Ovary (tissue), 9 donors: Measurements from ENCODE around the gene ESYT2. TPM values are rescaled to one million over a fixed set of nuclear protein-coding genes. Genes with fewer than 3 reads are reported as not detected.
A peak's percentile ranks its signal among the peaks of the same experiment; 100 is the strongest.

Source experiments
- DNase-seq, 5 donors: peaks; one replicate each; pipeline ENCODE4 v3.0.0-alpha.2; 2019 to 2020
- H3K27ac ChIP-seq, 2 donors: fragments of 200-600 bp; one replicate each; pipeline versions ENCODE4 v1.5.1 to v1.8.0; 2019 to 2022
- H3K27me3 ChIP-seq: fragments of 200-600 bp; one replicate; pipeline ENCODE4 v1.8.0; 2022
- H3K36me3 ChIP-seq: fragments of 200-600 bp; sonication (generic); one replicate; pipeline ENCODE4 v1.5.1; 2019
- H3K4me1 ChIP-seq: one replicate; pipeline ENCODE4 v1.8.1; 2013; ENCODE audit warnings: mild to moderate bottlenecking, moderate library complexity; ENCODE audit not compliant: insufficient read depth
- H3K4me3 ChIP-seq: fragments of 200-600 bp; sonication (generic); one replicate; pipeline ENCODE4 v1.5.1; 2017
- H3K9me3 ChIP-seq, 2 donors: fragments of 200-600 bp in 1 of 2; sonication (generic) in 1 of 2; one replicate each; pipeline versions ENCODE4 v1.5.1 to v1.8.1; 2013 to 2019; ENCODE audit warnings: mild to moderate bottlenecking in 1 of 2, moderate library complexity in 1 of 2
- EP300 ChIP-seq: sonication (generic); formaldehyde crosslinking; IDR thresholded peaks from one replicate; pipeline ENCODE4 v1.6.1; 2017; ENCODE audit warnings: antibody characterized with exemption
- POLR2A ChIP-seq: fragments of 450-650 bp; IDR thresholded peaks from one replicate; pipeline ENCODE4 v1.6.1; 2017; ENCODE audit warnings: antibody characterized with exemption, mild to moderate bottlenecking, moderate library complexity
- WGBS, 3 donors: extraction: QIAGEN DNeasy Blood & Tissue Kit in 1 of 3; methylation state at CpG; one replicate each; pipeline versions ENCODE4 v1.1.5 to v1.1.7; 2013 to 2017; 5-methylcytosine and 5-hydroxymethylcytosine counted together
- intact Hi-C, 4 donors: fragments of 100-400 bp; cut with DNase I; formaldehyde crosslinking; loops; one replicate each; pipeline versions ENCODE4 v1.11.0 to v1.15.1; 2022 to 2023
- polyA plus RNA-seq, 2 donors: library from polyadenylated mRNA; stranded (reverse); fragments of 200-250 nt in 1 of 2; fragments of 350-450 nt in 1 of 2; fragmentation: Illumina TruSeq in 1 of 2; extraction: RNeasy Lipid Tissue Mini Kit (QIAGEN cat#74804) in 1 of 2; gene quantifications; one replicate each; pipeline ENCODE4 v1.2.3, GENCODE V29; 2013 to 2014
- total RNA-seq, 7 donors: library from RNA; depleted of rRNA in 2 of 7; stranded (reverse); fragments of >200 nt in 2 of 7; fragmentation: NEBNext Ultra II Directional in 3 of 7; extraction: Animal tissue kit (Norgen Biotek cat#: 25700) in 3 of 7; gene quantifications; one replicate each; pipeline versions ENCODE4 v1.1.0 to v1.2.4, GENCODE V29; 2016 to 2023
- TF ChIP-seq, protein P1 (sequence below), 3 donors: fragments of 450-650 bp in 2 of 3; fragments of 200-600 bp in 1 of 3; IDR thresholded peaks; one replicate each; pipeline versions ENCODE4 v1.5.1 to v1.8.0; 2016 to 2022; ENCODE audit warnings: antibody characterized with exemption in 3 of 3, mild to moderate bottlenecking in 1 of 3
- donor health status: DM: no; HTN: no; CAD: no; lungs with moderate emphysema.
- donor health status: DM: no; HTN: no; CAD: no.
- donor health status: Bipolar disorder and iron deficiency.
- donor health status: DM: yes; HTN: yes; CAD: no.
- donor health status: DM: no; HTN: no; CAD: no.
- donor health status: DM: yes; HTN: yes; CAD: no.

ESYT2 gene
- total and polyA plus RNA-seq, 9 donors = 42.7 to 147 (median 91.6) TPM

DNA sequence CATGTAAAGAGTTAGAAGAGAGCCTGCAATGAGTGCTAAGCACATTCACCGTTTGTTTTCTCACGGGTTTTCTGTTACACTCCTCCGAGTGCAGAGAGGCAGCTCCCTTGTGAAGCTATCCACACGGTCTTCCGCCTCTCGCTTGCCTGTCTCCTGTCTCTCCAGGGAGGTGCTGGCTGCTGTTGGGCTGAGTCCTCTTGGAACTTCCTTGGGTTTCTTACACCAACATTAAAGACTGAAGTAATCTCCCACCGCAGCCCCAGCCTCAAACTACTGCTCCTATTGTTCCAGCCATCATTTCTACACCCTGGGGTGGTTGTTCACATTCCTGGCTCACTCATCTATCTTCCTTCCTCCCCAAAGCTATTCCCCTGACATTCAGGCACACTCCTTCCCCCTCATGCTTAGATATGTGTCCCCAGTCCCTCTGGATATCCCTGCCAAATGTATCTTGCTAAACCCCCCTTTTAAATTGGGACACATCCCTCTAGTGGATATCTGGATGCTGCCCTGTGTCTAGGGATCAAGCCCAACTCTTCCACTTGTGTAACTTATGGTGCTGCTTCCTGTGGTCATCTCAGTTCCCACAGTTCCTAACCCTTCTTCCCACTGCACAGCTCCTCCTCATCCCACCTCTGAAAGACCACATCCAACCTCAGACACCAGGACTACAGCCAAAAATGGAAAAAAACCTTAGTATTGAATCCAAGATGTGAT, 14.1 kb downstream of the ESYT2 start:
- peaks cover 36% of the 10 kb centered on the region for H3K4me1 ChIP-seq
- H3K36me3 ChIP-seq = no peaks in the 10 kb centered on the region
- H3K27me3 ChIP-seq = no peaks in the 10 kb centered on the region
- TF ChIP-seq, protein P1, sequence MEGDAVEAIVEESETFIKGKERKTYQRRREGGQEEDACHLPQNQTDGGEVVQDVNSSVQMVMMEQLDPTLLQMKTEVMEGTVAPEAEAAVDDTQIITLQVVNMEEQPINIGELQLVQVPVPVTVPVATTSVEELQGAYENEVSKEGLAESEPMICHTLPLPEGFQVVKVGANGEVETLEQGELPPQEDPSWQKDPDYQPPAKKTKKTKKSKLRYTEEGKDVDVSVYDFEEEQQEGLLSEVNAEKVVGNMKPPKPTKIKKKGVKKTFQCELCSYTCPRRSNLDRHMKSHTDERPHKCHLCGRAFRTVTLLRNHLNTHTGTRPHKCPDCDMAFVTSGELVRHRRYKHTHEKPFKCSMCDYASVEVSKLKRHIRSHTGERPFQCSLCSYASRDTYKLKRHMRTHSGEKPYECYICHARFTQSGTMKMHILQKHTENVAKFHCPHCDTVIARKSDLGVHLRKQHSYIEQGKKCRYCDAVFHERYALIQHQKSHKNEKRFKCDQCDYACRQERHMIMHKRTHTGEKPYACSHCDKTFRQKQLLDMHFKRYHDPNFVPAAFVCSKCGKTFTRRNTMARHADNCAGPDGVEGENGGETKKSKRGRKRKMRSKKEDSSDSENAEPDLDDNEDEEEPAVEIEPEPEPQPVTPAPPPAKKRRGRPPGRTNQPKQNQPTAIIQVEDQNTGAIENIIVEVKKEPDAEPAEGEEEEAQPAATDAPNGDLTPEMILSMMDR (IDR thresholded peaks at IDR 0.05) = no peak
- TF ChIP-seq POLR2A (no peak), EP300 (no peak)
- DNase-seq = no peak
- WGBS, 3 donors = 4 to 21% (median 17%) methylated on average over 7 of the region's 7 CpGs
- H3K4me3 ChIP-seq = no peak overlapping the region
- no peaks in the 10 kb centered on the region for H3K9me3 ChIP-seq
- intact Hi-C loops = loop anchor here in 1 of 4 donors (10.0 kb wide), 1 partner anchor 80 kb away; no protein-coding TSS in a partner anchor
- peak overlapping the region in 1 of 2 donors; percentile 49 for H3K27ac ChIP-seq

DNA sequence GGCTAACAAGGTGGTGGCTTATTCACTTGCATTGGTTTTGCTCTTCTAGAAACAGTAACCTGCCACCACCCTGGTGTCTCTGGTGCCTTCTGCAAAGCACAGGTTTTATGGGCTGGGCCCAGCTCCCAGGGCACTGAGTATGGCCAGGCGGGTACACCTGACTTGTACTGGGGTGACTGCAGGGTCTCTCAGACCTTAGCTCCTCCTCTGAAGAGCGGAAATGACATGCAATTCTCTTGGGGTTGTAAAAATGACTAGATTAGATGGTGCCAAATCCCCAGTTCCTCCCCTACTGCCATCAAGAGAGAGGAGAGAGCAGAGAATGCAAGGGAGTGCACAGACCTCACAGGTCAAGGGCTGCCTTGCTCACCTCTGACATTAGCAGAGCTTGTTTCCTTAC, 14.7 kb downstream of the ESYT2 start:
- intact Hi-C loops = loop anchor here in 1 of 4 donors (10.0 kb wide), 1 partner anchor 80 kb away; no protein-coding TSS in a partner anchor
- Histone ChIP-seq H3K27ac (peak overlapping the region in 1 of 2 donors; percentile 49), H3K36me3 (no peaks in the 10 kb centered on the region), H3K27me3 (no peaks in the 10 kb centered on the region), H3K4me1 (peaks cover 36% of the 10 kb centered on the region), H3K4me3 (no peak overlapping the region), H3K9me3 (no peaks in the 10 kb centered on the region)
- 59 to 69% (median 66%) methylated on average over 2 of the region's 2 CpGs for WGBS, 3 donors
- no peak for DNase-seq
- TF ChIP-seq POLR2A = no peak
- TF ChIP-seq EP300 = no peak
- TF ChIP-seq, protein P1 (IDR thresholded peaks at IDR 0.05) = no peak

DNA sequence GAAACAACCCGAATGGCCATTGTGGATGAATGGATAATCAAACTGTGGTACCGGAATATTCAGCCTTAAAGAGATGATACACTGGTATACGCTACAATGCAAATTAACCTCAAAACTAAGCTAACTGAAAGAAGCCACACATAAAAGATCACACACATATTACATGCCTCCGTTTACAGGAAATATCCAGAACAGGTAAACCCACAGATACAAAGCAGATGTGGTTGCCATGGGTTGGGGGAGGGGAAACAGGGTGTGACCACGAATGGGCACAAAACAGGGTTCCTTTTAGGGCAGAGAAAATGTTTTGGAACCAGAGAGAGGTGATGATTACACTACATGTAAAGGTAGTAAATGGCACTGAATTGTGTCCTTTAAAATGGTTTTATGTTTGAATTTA, 16.6 kb downstream of the ESYT2 start:
- DNase-seq = no peak
- TF ChIP-seq EP300 = no peak
- no peak for TF ChIP-seq POLR2A
- TF ChIP-seq, protein P1 (IDR thresholded peaks at IDR 0.05) = no peak
- H3K27ac ChIP-seq = no peak overlapping the region
- peaks cover 31% of the 10 kb centered on the region for H3K4me1 ChIP-seq
- H3K36me3 ChIP-seq = no peaks in the 10 kb centered on the region
- H3K9me3 ChIP-seq = no peaks in the 10 kb centered on the region
- no peak overlapping the region for H3K4me3 ChIP-seq
- intact Hi-C loops = loop anchor here in 1 of 4 donors (10.0 kb wide), 1 partner anchor 78 kb away; no protein-coding TSS in a partner anchor
- H3K27me3 ChIP-seq = no peaks in the 10 kb centered on the region
- 88 to 92% (median 90%) methylated on average over 5 of the region's 5 CpGs for WGBS, 3 donors

DNA sequence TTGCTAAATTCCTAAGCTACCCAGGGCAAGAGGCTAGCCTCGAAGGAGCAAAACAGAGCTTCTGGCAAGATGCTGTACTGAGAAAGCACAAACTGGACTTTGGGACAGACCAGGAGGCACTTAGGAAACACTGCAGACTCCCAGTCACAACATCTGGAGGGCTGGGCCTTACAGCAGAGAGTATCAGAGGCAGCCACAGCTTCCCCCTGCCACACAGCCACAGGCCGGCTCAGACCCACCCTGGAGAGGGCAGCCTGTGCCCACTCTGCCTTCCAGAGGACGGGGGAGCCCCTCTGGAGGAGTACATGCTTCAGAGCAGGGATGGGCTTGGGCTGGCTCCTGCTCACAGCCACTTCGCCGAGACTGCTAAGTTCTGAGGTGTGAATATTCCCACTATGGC, 17.4 kb downstream of the ESYT2 start:
- Histone ChIP-seq H3K4me3 (no peak overlapping the region), H3K27me3 (no peaks in the 10 kb centered on the region), H3K9me3 (no peaks in the 10 kb centered on the region), H3K4me1 (peaks cover 26% of the 10 kb centered on the region), H3K36me3 (no peaks in the 10 kb centered on the region), H3K27ac (peak overlapping the region in 1 of 2 donors; percentile 34)
- intact Hi-C loops = loop anchor here in 1 of 4 donors (10.0 kb wide), 1 partner anchor 77 kb away; no protein-coding TSS in a partner anchor
- WGBS, 3 donors = 60 to 65% (median 62%) methylated on average over 5 of the region's 5 CpGs
- DNase-seq = no peak
- TF ChIP-seq, protein P1 (IDR thresholded peaks at IDR 0.05) = no peak
- TF ChIP-seq EP300 (no peak), POLR2A (no peak)
